A673 (cell line): Measurements from ENCODE around the gene DUSP19. TPM values are rescaled to one million over a fixed set of nuclear protein-coding genes. Genes with fewer than 3 reads are reported as not detected.

ENCODE experiments used
- BruUV-seq: library from RNA; stranded (reverse); fragments of 400-500 nt; replicated peaks from 2 replicates; lab custom pipeline; 2021; lab: Mats Ljungman, UMichigan
- CTCF ChIA-PET: fragments of 300-600 bp; sonication (Branson Sonifier 250); formaldehyde crosslinking; loops from one replicate; lab custom pipeline; 2022; ENCODE audit warnings: antibody characterized with exemption; lab: Charles Lee
- POLR2A ChIA-PET: fragments of 300-600 bp; sonication (Branson Sonifier 250); formaldehyde crosslinking; loops from one replicate; lab custom pipeline; 2022; ENCODE audit warnings: antibody characterized with exemption; ENCODE audit not compliant: low non-redundant PET; lab: Charles Lee
- DNase-seq: peaks from one replicate; pipeline ENCODE4 v3.0.0-alpha.2; 2015; ENCODE audit warnings: low spot score
- H3K27ac ChIP-seq: fragments of 200-600 bp; sonication (generic); 2 replicates; pipeline ENCODE4 v1.5.1; 2016; ENCODE audit warnings: mixed run types, low read depth, mild to moderate bottlenecking, mixed read lengths, antibody characterized with exemption, low read length; ENCODE audit not compliant: poor library complexity, severe bottlenecking
- H3K27me3 ChIP-seq: fragments of 200-600 bp; sonication (generic); replicated peaks from 2 replicates; pipeline ENCODE4 v1.6.1; 2017; ENCODE audit warnings: mixed run types, low read depth, mild to moderate bottlenecking, mixed read lengths, antibody characterized with exemption, low read length; ENCODE audit not compliant: insufficient read depth, poor library complexity
- H3K36me3 ChIP-seq: fragments of 200-600 bp; sonication (generic); 2 replicates; pipeline ENCODE4 v1.6.1; 2016; ENCODE audit warnings: mixed run types, mild to moderate bottlenecking, mixed read lengths, antibody characterized with exemption, low read length; ENCODE audit not compliant: insufficient read depth, poor library complexity, severe bottlenecking
- H3K4me1 ChIP-seq: fragments of 200-600 bp; sonication (generic); 2 replicates; pipeline ENCODE4 v1.6.1; 2017; ENCODE audit warnings: mixed run types, mild to moderate bottlenecking, mixed read lengths, antibody characterized with exemption, low read length; ENCODE audit not compliant: insufficient read depth, poor library complexity, severe bottlenecking
- H3K4me3 ChIP-seq: fragments of 200-600 bp; sonication (generic); 2 replicates; pipeline ENCODE4 v1.5.1; 2016; ENCODE audit warnings: low read depth, mixed run types, mild to moderate bottlenecking, mixed read lengths, low read length; ENCODE audit not compliant: poor library complexity, severe bottlenecking
- H3K9me3 ChIP-seq: fragments of 200-600 bp; sonication (generic); 2 replicates; pipeline ENCODE4 v1.6.1; 2016; ENCODE audit warnings: mixed run types, low read depth, mild to moderate bottlenecking, mixed read lengths, antibody characterized with exemption, low read length; ENCODE audit not compliant: poor library complexity, severe bottlenecking
- CTCF ChIP-seq: fragments of 300-800, 200-600 bp; sonication (generic); conservative IDR thresholded peaks from 2 replicates; pipeline ENCODE4 v1.5.1; 2017; ENCODE audit warnings: low read depth, mild to moderate bottlenecking, antibody characterized with exemption, low read length, moderate library complexity, mixed read lengths
- EZH2 ChIP-seq: fragments of 200-600 bp; sonication (generic); IDR thresholded peaks from 2 replicates; pipeline ENCODE4 v1.6.1; 2017; ENCODE audit warnings: borderline replicate concordance, low read depth, mild to moderate bottlenecking, mixed read lengths, antibody characterized with exemption, low read length; ENCODE audit not compliant: poor library complexity, severe bottlenecking
- intact Hi-C: fragments of 100-400 bp; cut with micrococcal nuclease; formaldehyde crosslinking; loops from one replicate; pipeline ENCODE4 v1.10.0; 2022; ENCODE audit not compliant: unreplicated experiment
- total RNA-seq: library from RNA; stranded (reverse); gene quantifications from 2 replicates; pipeline ENCODE4 v1.2.3, GENCODE V29; 2021

Gene DUSP19
- total RNA-seq, 1 experiment from 2014 or later: 5.2 TPM

- CTCF ChIA-PET: no interaction called here
- no TSS peak for BruUV-seq
- H3K4me3 ChIP-seq: peak overlapping the region; percentile 74
- peak; percentile 19 for DNase-seq
- no peaks in the 10 kb centered on the region for H3K27me3 ChIP-seq
- H3K4me1 ChIP-seq: peaks cover 10% of the 10 kb centered on the region
- TF ChIP-seq CTCF (no peak), EZH2 (no peak)
- H3K36me3 ChIP-seq: peaks cover 3% of the 10 kb centered on the region
- no peaks in the 10 kb centered on the region for H3K9me3 ChIP-seq
- POLR2A ChIA-PET: interaction anchor here (0.6 kb wide), 1 partner anchor 759 kb away, joined by 5 read pairs; no protein-coding TSS in a partner anchor
- intact Hi-C loops: loop anchor here (5.0 kb wide), 1 partner anchor 86 kb away; the partner anchor contains the start of gene NCKAP1
- H3K27ac ChIP-seq: peak overlapping the region; percentile 81
These were observed 44.8 kb downstream of the DUSP19 start for GRCh38 chr2:183123117-183123958.

- peaks cover 10% of the 10 kb centered on the region for H3K4me1 ChIP-seq
- H3K27me3 ChIP-seq: no peaks in the 10 kb centered on the region
- ChIA-PET CTCF (no interaction called here), POLR2A (interaction anchor here (0.6 kb wide), 1 partner anchor 759 kb away, joined by 5 read pairs; no protein-coding TSS in a partner anchor)
- H3K36me3 ChIP-seq: peaks cover 8% of the 10 kb centered on the region
- TF ChIP-seq CTCF (no peak), EZH2 (no peak)
- no peak for DNase-seq
- H3K27ac ChIP-seq: peak overlapping the region; percentile 81
- H3K9me3 ChIP-seq: no peaks in the 10 kb centered on the region
- peak overlapping the region; percentile 74 for H3K4me3 ChIP-seq
- BruUV-seq: TSS peak; percentile 92
- intact Hi-C loops: loop anchor here (5.0 kb wide), 1 partner anchor 87 kb away; the partner anchor contains the start of gene NCKAP1
These were observed 45.3 kb downstream of the DUSP19 start for GRCh38 chr2:183123959-183124221.

- POLR2A ChIA-PET: no interaction called here
- Histone ChIP-seq H3K4me1 (peaks cover 10% of the 10 kb centered on the region), H3K36me3 (peaks cover 13% of the 10 kb centered on the region), H3K27me3 (no peaks in the 10 kb centered on the region), H3K9me3 (no peaks in the 10 kb centered on the region), H3K27ac (peak within 1 kb of the TSS; percentile 81), H3K4me3 (peak within 1 kb of the TSS; percentile 74)
- TSS peak; percentile 56 for BruUV-seq
- TF ChIP-seq CTCF (no peak), EZH2 (no peak)
- intact Hi-C loops: loop anchor here (5.0 kb wide), 1 partner anchor 87 kb away; the partner anchor contains the start of gene NCKAP1
- CTCF ChIA-PET: no interaction called here
- DNase-seq: peak; percentile 96
These were observed 45.8 kb downstream of the DUSP19 start, which contains the start of gene NUP35 for GRCh38 chr2:183124222-183124956. Gene NUP35 (plus strand): TSS chr2:183124443. CDS start chr2:183124458, 15 bp downstream.
